ENCODE results near the gene ZNF524. TPM values are rescaled to one million over a fixed set of nuclear protein-coding genes. Genes with fewer than 3 reads are reported as not detected.

The ZNF524 gene
- total RNA-seq, 2 donors from 2014 or later: 10.6 to 11.1 TPM

GRCh38 chr19:55597501-55597921 lies 2.6 kb upstream of the ZNF524 start:
- intact Hi-C loops (cut with DNase I): no loop called here
- DNase-seq (ENCODE audit: low spot score): no peak

- intact Hi-C loops (cut with DNase I): no loop called here
- no peak for DNase-seq (ENCODE audit: low spot score)
Observed at GRCh38 chr19:55598034-55598433, 2.1 kb upstream of the ZNF524 start.

GRCh38 chr19:55598719-55599467 lies 1.2 kb upstream of the ZNF524 start:
- DNase-seq (ENCODE audit: low spot score): peak; percentile 98
- intact Hi-C loops (cut with DNase I): no loop called here

DNA sequence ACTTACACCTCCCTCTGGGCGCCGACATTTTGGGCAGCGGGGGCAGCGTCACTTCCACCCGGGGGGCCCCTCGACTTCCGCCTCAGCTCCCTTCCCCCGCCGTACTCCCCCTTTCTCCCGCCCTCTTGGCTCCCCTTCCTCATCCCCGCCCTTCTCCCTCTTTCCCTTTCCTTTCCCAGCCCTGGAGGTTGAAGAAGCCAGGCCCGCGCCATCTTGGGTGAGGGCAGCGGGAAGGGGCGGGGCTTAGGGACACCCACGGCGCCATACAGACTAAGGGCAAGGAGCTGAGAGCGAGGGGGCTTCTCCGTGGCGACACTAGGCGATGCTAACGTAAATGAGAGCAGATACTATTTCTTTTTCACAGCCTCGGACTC lies 633 bp upstream of the ZNF524 start, which contains the start of gene FIZ1:
Gene FIZ1 (minus strand): TSS at position 50 of the 374 bp plus-strand sequence. CDS start 1,652 bp downstream, outside the sequence.
- intact Hi-C loops (cut with DNase I): no loop called here
- DNase-seq (ENCODE audit: low spot score): peak; percentile 99

DNA sequence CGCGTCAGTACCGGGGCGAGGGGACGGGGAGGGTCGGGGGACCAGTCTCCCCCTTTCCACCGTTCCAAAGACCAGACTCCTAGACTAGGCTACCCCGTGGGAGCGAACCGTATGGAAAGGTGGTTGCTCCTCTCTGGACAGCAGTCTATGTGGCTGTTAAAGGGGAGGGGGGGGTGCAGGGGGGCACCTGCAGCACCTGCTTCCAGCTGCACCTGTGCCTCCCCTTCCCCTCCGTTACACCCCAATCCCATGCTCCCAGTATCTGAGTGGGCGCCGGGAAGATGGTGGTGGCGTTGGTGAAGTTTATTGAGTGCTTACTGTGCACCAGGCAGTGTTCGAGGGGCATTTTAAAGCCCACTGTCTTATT lies 557 bp downstream of the ZNF524 start:
- no peak for DNase-seq (ENCODE audit: low spot score)
- intact Hi-C loops (cut with DNase I): loop anchor here in 1 of 2 donors (5.0 kb wide), 2 partner anchors 1062 to 1133 kb away; no protein-coding TSS in a partner anchor

DNA sequence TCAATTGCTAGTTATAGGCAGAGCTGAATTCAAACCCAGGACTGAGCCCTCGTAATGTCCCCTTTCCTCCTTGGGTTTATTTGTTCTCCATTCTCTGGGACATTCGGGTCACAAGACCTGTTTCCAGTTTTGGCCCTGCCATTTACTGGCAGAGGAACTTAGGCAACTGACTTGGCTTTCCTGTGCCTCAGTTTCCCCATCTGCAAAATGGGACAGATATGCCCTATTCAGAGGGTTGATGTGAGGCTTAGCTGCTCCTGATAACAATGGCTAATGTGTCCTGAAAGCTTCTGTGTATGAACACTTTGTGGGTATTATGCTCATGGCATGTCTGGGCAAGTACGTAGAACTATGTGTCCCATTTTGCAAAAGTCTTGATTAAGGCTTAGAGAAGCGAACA lies 996 bp downstream of the ZNF524 start:
- intact Hi-C loops (cut with DNase I): loop anchor here in 1 of 2 donors (5.0 kb wide), 2 partner anchors 1061 to 1134 kb away; no protein-coding TSS in a partner anchor
- DNase-seq (ENCODE audit: low spot score): no peak

DNA sequence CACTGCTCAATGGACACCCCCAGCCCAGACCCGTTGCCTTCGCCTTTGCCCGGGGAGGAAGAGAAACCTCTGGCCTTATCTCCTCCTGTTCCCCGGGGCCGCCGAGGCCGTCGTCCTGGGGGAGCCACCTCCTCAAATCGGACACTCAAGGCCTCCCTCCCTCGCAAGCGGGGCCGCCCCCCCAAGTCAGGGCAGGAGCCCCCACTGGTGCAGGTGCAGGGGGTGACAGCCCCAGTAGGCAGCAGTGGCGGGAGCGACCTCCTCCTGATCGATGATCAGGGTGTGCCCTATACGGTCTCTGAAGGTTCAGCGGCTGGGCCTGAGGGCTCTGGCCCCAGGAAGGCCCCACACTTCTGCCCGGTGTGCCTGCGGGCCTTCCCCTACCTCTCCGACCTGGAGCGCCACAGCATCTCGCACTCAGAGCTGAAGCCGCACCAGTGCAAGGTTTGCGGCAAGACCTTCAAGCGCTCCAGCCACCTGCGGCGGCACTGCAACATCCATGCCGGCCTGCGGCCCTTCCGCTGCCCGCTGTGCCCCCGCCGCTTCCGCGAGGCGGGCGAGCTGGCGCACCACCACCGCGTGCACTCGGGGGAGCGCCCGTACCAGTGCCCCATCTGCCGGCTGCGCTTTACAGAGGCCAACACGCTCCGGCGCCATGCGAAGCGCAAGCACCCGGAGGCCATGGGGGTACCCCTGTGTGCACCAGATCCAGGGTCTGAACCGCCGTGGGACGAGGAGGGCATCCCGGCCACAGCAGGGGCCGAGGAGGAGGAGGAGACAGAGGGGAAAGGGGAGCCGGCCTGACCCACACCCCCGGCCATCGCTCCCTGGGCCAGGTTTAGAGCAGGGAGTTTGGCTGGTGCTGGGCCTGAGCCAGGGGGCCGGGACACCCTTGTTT lies 2.3 kb downstream of the ZNF524 start:
- no peak for DNase-seq (ENCODE audit: low spot score)
- intact Hi-C loops (cut with DNase I): loop anchor here in 1 of 2 donors (5.0 kb wide), 2 partner anchors 1060 to 1135 kb away; no protein-coding TSS in a partner anchor

GRCh38 chr19:55603115-55603514 lies 3.0 kb downstream of the ZNF524 start:
- no peak for DNase-seq (ENCODE audit: low spot score)
- intact Hi-C loops (cut with DNase I): loop anchor here in 1 of 2 donors (5.0 kb wide), 2 partner anchors 1059 to 1136 kb away; no protein-coding TSS in a partner anchor

GRCh38 chr19:55603581-55604292 lies 3.6 kb downstream of the ZNF524 start:
- no peak for DNase-seq (ENCODE audit: low spot score)
- intact Hi-C loops (cut with DNase I): loop anchor here in 1 of 2 donors (5.0 kb wide), 2 partner anchors 1059 to 1136 kb away; no protein-coding TSS in a partner anchor

DNA sequence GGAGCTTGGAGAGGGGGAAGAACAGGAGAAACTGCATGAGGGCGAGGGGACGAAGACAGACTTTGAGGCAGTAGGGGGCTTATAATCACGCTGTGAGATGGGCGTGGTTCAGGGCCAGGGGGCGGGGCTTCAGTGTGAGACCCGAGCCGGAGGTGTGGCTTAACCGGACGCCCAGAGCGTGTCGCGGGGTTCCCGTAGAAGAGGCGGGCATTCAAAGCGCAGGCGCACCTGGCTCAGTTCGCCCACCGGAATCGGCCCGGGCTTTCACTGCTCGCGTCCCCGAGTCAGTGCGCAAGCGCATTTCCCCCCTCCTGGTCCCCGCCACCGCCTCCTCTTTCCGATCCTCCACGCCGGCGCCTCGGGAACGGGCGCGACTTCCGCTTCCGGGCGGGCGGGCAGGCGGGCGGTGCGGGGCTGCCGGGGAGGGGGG lies 5.1 kb downstream of the ZNF524 start:
- peak; percentile 99 for DNase-seq (ENCODE audit: low spot score)
- intact Hi-C loops (cut with DNase I): loop anchor here (5.0 kb wide), 1 partner anchor 88 kb away; no protein-coding TSS in a partner anchor

DNA sequence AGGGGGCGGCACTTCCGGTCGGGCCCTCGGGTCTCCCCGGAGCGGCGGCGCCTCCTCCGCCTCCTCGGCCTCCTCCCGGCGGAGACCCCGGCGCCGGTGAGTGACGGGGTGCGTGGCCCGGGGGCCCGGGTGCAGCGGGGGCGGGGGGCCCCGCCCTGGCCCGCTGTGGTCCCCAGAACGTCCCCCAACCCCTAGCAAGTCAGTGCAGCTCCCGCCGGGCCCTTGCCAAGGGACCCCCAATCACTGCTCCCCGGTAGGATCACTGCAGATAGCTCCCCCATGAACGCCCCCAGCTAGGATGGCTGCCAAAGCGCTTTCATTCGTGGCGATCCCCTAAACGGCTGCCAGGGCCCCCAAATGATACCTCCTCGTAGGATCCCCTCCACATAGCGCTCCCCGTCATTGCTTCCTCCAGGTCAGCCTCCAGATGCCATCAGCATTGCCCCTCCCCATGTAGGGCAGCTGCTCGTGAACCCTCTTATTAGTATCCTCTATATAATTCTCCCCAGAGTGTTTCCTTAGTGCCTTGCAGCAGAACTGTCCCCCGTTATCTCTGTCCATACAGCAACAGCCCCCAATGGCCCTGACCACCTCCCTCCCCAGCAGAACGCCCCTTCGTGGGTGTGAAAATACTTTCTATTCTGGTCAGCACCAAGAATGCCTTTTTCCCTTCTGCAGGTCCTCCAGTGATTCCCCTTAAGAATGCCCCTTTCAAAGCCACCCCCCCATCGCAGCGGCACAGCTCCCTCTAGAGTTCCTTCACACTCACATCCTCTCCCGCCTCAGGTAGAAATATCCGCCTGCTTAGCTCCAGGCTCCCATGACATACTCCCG lies 5.8 kb downstream of the ZNF524 start, which contains the start of gene ZNF865:
Gene ZNF865 (plus strand): TSS at position 11 of the 834 bp plus-strand sequence. CDS start 7,972 bp downstream, outside the sequence.
- intact Hi-C loops (cut with DNase I): loop anchor here (5.0 kb wide), 1 partner anchor 89 kb away; no protein-coding TSS in a partner anchor

GRCh38 chr19:55606471-55606787 lies 6.3 kb downstream of the ZNF524 start:
- intact Hi-C loops (cut with DNase I): loop anchor here (5.0 kb wide), 1 partner anchor 89 kb away; no protein-coding TSS in a partner anchor

More for the DNA sequence above, 5.8 kb downstream of the ZNF524 start, which contains the start of gene ZNF865:
- DNase-seq (ENCODE audit: low spot score): peak; percentile 93

GRCh38 chr19:55606817-55607216 lies 6.7 kb downstream of the ZNF524 start:
- intact Hi-C loops (cut with DNase I): loop anchor here (5.0 kb wide), 1 partner anchor 90 kb away; no protein-coding TSS in a partner anchor

More at GRCh38 chr19:55606471-55606787, 6.3 kb downstream of the ZNF524 start:
- no peak for DNase-seq (ENCODE audit: low spot score)

DNA sequence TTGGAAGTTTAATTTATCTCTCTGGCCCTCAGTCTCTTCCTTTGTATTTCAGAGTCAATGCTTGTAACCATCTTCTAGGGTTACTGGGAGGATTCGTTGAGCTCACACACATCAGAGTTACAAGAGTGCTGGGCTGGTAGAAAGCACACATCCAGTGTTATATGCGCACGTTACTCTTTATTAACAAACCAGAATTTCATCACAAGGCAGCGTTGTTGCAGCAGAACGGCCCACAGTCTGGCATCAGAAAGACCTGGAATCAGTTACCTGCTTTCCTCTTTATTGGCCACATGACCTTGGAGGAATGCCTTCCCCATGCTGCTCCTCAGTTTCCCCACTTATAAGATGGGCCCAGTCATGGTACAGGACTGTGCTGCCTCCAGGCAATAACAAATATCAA lies 9.2 kb downstream of the ZNF524 start:
- intact Hi-C loops (cut with DNase I): loop anchor here (5.0 kb wide), 1 partner anchor 92 kb away; no protein-coding TSS in a partner anchor
- no peak for DNase-seq (ENCODE audit: low spot score)

More at GRCh38 chr19:55606817-55607216, 6.7 kb downstream of the ZNF524 start:
- DNase-seq (ENCODE audit: low spot score): no peak

DNA sequence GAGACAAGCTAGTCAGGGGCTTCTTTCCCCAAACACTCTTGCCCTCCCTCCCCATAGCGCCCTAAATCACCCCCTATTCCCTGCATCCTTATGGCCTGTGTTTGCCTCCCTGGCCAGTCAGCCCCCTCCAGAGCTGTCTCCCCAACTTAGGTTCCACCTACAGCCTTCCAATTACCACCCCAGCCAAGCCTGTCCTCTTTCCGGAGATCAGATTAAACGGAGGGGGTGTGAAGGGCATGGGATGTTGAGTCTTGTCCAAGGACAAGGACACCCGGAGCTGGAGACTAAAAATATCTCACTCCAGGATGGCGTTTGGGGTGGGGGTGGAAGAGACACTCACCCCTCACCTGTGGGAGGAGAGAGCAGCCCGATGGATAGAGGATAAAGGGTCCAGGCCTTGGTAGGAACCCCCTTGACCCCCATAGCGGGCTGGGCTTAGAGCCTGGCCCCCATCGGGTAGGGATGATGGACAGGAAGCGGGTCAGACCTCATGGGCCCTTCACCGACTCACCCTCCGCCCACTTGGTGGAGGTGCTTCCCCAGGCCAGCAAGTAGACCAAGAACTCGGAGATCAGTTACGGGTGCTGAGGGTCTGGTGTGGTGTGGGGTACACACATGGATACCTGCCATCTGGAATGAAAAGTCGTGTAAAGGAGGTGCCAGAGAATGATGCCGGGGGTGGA lies 11.4 kb downstream of the ZNF524 start:
- intact Hi-C loops (cut with DNase I): no loop called here
- no peak for DNase-seq (ENCODE audit: low spot score)

DNA sequence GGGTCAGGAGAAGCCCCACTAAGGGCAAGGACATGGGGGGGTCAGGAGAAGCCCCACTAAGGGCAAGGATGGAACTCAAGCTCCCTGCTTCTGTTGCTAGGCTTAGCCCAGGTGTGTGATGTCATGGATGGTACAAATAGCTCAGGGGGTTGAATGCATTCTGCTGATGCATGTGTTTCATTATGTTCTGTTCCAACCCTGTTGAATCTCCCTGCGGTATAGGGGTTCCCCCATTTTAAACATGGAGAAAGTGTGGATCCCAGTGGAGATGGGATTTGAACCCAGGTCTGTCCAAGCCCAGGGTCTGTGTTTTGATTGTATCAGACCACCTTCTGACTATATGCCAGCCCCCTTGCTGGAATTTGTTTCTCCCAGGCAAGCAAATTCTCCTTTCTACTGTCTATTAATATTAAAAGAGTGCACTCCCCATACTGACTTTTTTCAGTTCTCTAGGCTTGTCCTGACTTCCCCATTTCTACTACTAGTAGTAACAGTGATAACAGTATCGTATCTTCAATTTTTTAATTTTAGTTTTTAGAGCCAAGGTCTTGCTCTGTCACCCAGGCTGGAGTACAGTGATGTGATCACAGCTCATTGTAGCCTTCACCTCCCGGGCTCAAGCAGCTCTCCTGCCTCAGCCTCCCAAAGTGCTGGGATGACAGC lies 12.0 kb downstream of the ZNF524 start:
- intact Hi-C loops (cut with DNase I): no loop called here

GRCh38 chr19:55613396-55613795 lies 13.3 kb downstream of the ZNF524 start:
- no peak for DNase-seq (ENCODE audit: low spot score)
- intact Hi-C loops (cut with DNase I): no loop called here

More for the DNA sequence above, 12.0 kb downstream of the ZNF524 start:
- DNase-seq (ENCODE audit: low spot score): no peak

All from posterior vena cava (tissue), 2 donors.